GM10266 (cell line): ENCODE data around the gene GIPR.
A peak's percentile ranks its signal among the peaks of the same experiment; 100 is the strongest.

Experiments
- DNase-seq: peaks from one replicate; pipeline ENCODE4 v3.0.0; 2012; ENCODE audit errors: extremely low spot score
- CTCF ChIP-seq: IDR thresholded peaks from 2 replicates; pipeline ENCODE4 v1.5.1; 2012; ENCODE audit warnings: mild to moderate bottlenecking, low read depth; ENCODE audit not compliant: control insufficient read depth, insufficient read depth; ENCODE audit errors: missing control alignments

The GIPR gene

GRCh38 chr19:45641274-45642105, 26.5 kb upstream of the GIPR start:
- peak; percentile 95 for DNase-seq
- TF ChIP-seq CTCF = peak; percentile 7

- peak; percentile 88 for DNase-seq
- TF ChIP-seq CTCF = peak; percentile 99
Observed at GRCh38 chr19:45643024-45643926, 24.7 kb upstream of the GIPR start.

- DNase-seq = no peak
- TF ChIP-seq CTCF = no peak
Observed at GRCh38 chr19:45643927-45644771, 23.9 kb upstream of the GIPR start.

- TF ChIP-seq CTCF = no peak
- DNase-seq = no peak
Observed at GRCh38 chr19:45645068-45645630, 22.9 kb upstream of the GIPR start.

- TF ChIP-seq CTCF = no peak
- peak; percentile 97 for DNase-seq
Observed at GRCh38 chr19:45645631-45646344, 22.2 kb upstream of the GIPR start.

- no peak for DNase-seq
- TF ChIP-seq CTCF = no peak
Observed at GRCh38 chr19:45646345-45646698, 21.7 kb upstream of the GIPR start.
